ENCODE data around the gene ATP9B. TPM values are rescaled to one million over a fixed set of nuclear protein-coding genes. Genes with fewer than 3 reads are reported as not detected.

ATP9B gene
- total RNA-seq, 1 experiment from 2014 or later: 20.9 TPM

GRCh38 chr18:79200546-79201268 lies 131.5 kb downstream of the ATP9B start:
- Histone ChIP-seq H3K9ac (ENCODE audit: extremely low read depth, insufficient read length, low read length) (no peak overlapping the region), H3K56ac (ENCODE audit: insufficient read length, low read depth, low read length) (no peak overlapping the region), H2BK20ac (ENCODE audit: low read depth, low read length, poor library complexity, severe bottlenecking) (no peak overlapping the region), H4K8ac (replicated peaks; ENCODE audit: insufficient read length, low read depth, low read length) (no peak overlapping the region), H2BK120ac (ENCODE audit: low read depth, low read length, poor library complexity, severe bottlenecking) (no peak overlapping the region), H4K5ac (ENCODE audit: insufficient read length, low read depth, low read length) (no peak overlapping the region), H3K79me2 (ENCODE audit: insufficient read depth, low read length) (no peaks in the 10 kb centered on the region), H4K91ac (ENCODE audit: insufficient read length, low read depth, low read length) (no peak overlapping the region), H3K9me3 (ENCODE audit: control insufficient read depth, low read depth, low read length) (no peaks in the 10 kb centered on the region), H2BK12ac (ENCODE audit: insufficient read length, low read depth, low read length) (no peak overlapping the region), H3K4me1 (ENCODE audit: insufficient read depth, low read length) (no peaks in the 10 kb centered on the region), H2BK5ac (ENCODE audit: insufficient read length, low read length) (no peak overlapping the region), H3K23me2 (ENCODE audit: insufficient read length, low read depth, low read length, poor library complexity, severe bottlenecking) (no peaks in the 10 kb centered on the region), H3K27ac (ENCODE audit: insufficient read length, low read depth, low read length) (no peak overlapping the region), H2AFZ (ENCODE audit: low read length) (no peak overlapping the region), H3K18ac (ENCODE audit: insufficient read length, low read depth, low read length) (no peak overlapping the region), H2BK15ac (ENCODE audit: low read depth, low read length) (no peak overlapping the region), H3T11ph (ENCODE audit: low read length) (no peak overlapping the region), H3K4ac (ENCODE audit: low read depth, low read length) (no peak overlapping the region), H3K23ac (ENCODE audit: insufficient read length, low read depth, low read length) (no peak overlapping the region), H2AK5ac (ENCODE audit: insufficient read length, low read length) (no peak overlapping the region), H3K14ac (ENCODE audit: insufficient read depth, low read length) (no peak overlapping the region), H3K79me1 (ENCODE audit: insufficient read depth, low read depth, low read length, poor library complexity, severe bottlenecking) (no peaks in the 10 kb centered on the region), H3K4me2 (ENCODE audit: insufficient read depth, insufficient read length, low read length) (no peak overlapping the region), H3K27me3 (ENCODE audit: insufficient read depth, low read length) (no peaks in the 10 kb centered on the region), H4K20me1 (ENCODE audit: control insufficient read depth, insufficient read depth, insufficient read length) (no peaks in the 10 kb centered on the region)
- WGBS (ENCODE audit: extremely low coverage, insufficient read length, low lambda C conversion rate): no CpG with 5 or more reads among the region's 7 CpGs
- Mint-ChIP-seq H3K27ac (peak overlapping the region in 1 of 3 experiments; percentile 6; a peak in 1 of 7 replicates), H3K27me3 (ENCODE audit: low read depth) (no peaks in the 10 kb centered on the region), H3K4me1 (no peaks in the 10 kb centered on the region; a peak in 1 of 4 replicates), H3K9me3 (peaks cover 5 to 6% of the 10 kb centered on the region in 2 experiments; a peak in 4 of 5 replicates), H3K36me3 (ENCODE audit: insufficient read depth in 1 of 3, low read depth in 3 of 3) (peaks cover 2 to 12% (median 12%) of the 10 kb centered on the region in 3 experiments; a peak in 6 of 7 replicates), H3K4me3 (no peak overlapping the region; a peak in 1 of 5 replicates)
- TF ChIP-seq CTCF (conservative IDR thresholded peaks at IDR 0.05): no peak
- DNase-seq: peak; percentile 85
